GM18507 (cell line): ENCODE results near the gene SMIM8.

Experiments used
- DNase-seq: peaks from one replicate; pipeline ENCODE4 v3.0.0; 2011; ENCODE audit warnings: low read depth; ENCODE audit not compliant: insufficient read length; ENCODE audit errors: extremely low spot score
- FAIRE-seq: peaks from 2 replicates; lab custom pipeline; 2011; peaks lifted over from hg19 to GRCh38; lab: Jason Lieb, UNC

The SMIM8 gene

GRCh38 chr6:87333033-87333432 is 10.6 kb downstream of the SMIM8 start:
- FAIRE-seq (no peak), DNase-seq (no peak)

GRCh38 chr6:87333591-87334181 is 11.3 kb downstream of the SMIM8 start:
- no peak for FAIRE-seq
- no peak for DNase-seq

GRCh38 chr6:87334683-87335082 is 12.3 kb downstream of the SMIM8 start:
- FAIRE-seq, result no peak
- DNase-seq, result no peak

- DNase-seq (no peak), FAIRE-seq (no peak)
Measured at GRCh38 chr6:87336367-87336766, 14.0 kb downstream of the SMIM8 start.

GRCh38 chr6:87340230-87340629 is 17.8 kb downstream of the SMIM8 start:
- FAIRE-seq (no peak), DNase-seq (no peak)

GRCh38 chr6:87341158-87341557 is 18.8 kb downstream of the SMIM8 start:
- no peak for FAIRE-seq
- DNase-seq, result no peak

- DNase-seq (no peak), FAIRE-seq (peak; percentile 71)
Measured at GRCh38 chr6:87341899-87342298, 19.5 kb downstream of the SMIM8 start.

- FAIRE-seq, result no peak
- no peak for DNase-seq
Measured at GRCh38 chr6:87342829-87343228, 20.4 kb downstream of the SMIM8 start.

GRCh38 chr6:87344731-87345130 is 22.3 kb downstream of the SMIM8 start, which contains the start of gene C6orf163:
Gene C6orf163 (plus strand): TSS chr6:87344813. CDS start chr6:87345100, 287 bp downstream.
- FAIRE-seq (no peak), DNase-seq (no peak)

- no peak for FAIRE-seq
- DNase-seq, result no peak
Measured at GRCh38 chr6:87346700-87347099, 24.3 kb downstream of the SMIM8 start.

GRCh38 chr6:87349896-87350295 is 27.5 kb downstream of the SMIM8 start:
- no peak for DNase-seq
- no peak for FAIRE-seq

GRCh38 chr6:87350516-87350915 is 28.1 kb downstream of the SMIM8 start:
- DNase-seq, result no peak
- no peak for FAIRE-seq

- FAIRE-seq (no peak), DNase-seq (no peak)
Measured at GRCh38 chr6:87351583-87351982, 29.2 kb downstream of the SMIM8 start.

GRCh38 chr6:87356181-87356580 is 33.8 kb downstream of the SMIM8 start:
- FAIRE-seq (no peak), DNase-seq (no peak)

- FAIRE-seq (no peak), DNase-seq (no peak)
Measured at GRCh38 chr6:87357479-87358196, 35.2 kb downstream of the SMIM8 start.

GRCh38 chr6:87364602-87365252 is 42.3 kb downstream of the SMIM8 start:
- no peak for DNase-seq
- FAIRE-seq, result no peak

- FAIRE-seq (no peak), DNase-seq (no peak)
Measured at GRCh38 chr6:87366072-87366827, 43.9 kb downstream of the SMIM8 start.

- DNase-seq (no peak), FAIRE-seq (no peak)
Measured at GRCh38 chr6:87366899-87367298, 44.5 kb downstream of the SMIM8 start.

GRCh38 chr6:87373377-87373776 is 51.0 kb downstream of the SMIM8 start:
- FAIRE-seq (no peak), DNase-seq (no peak)

- FAIRE-seq, result no peak
- DNase-seq, result no peak
Measured at GRCh38 chr6:87375315-87375714, 52.9 kb downstream of the SMIM8 start.
